B cell (primary cell): Measurements from ENCODE around the gene PSPC1.

ENCODE experiments used
- CTCF ChIP-seq: fragments of 200-600 bp; IDR thresholded peaks from one replicate; pipeline ENCODE4 v1.8.0; 2022; ENCODE audit warnings: antibody characterized with exemption, mild to moderate bottlenecking
- EZH2 ChIP-seq: IDR thresholded peaks from 2 replicates; pipeline ENCODE4 v1.6.1; 2012; ENCODE audit warnings: borderline replicate concordance, low read depth, mild to moderate bottlenecking, moderate library complexity, low read length; ENCODE audit not compliant: insufficient read depth, poor library complexity, severe bottlenecking

- no peak for TF ChIP-seq CTCF
- no peak for TF ChIP-seq EZH2
These were observed 62.7 kb downstream of the PSPC1 start for GRCh38 chr13:19720039-19720438.
